HepG2 (cell line): ENCODE results near the gene RNF208. TPM values are rescaled to one million over a fixed set of nuclear protein-coding genes. Genes with fewer than 3 reads are reported as not detected.

Experiments used
- ATF1 ChIP-seq: IDR thresholded peaks from 2 replicates; pipeline ENCODE4 v1.6.1; 2016; ENCODE audit warnings: mild to moderate bottlenecking, control low read depth
- ATF7 ChIP-seq, 2 experiments: fragments of 450-650 bp in 1 of 2; sonication (generic) in 1 of 2; formaldehyde crosslinking in 1 of 2; IDR thresholded peaks; 2 replicates each; pipeline versions ENCODE4 v1.4.0 to v1.6.1; 2016 to 2020; ENCODE audit warnings: antibody characterized with exemption in 1 of 2, mild to moderate bottlenecking in 1 of 2, missing genetic modification reagents in 1 of 2
- EEA1 ChIP-seq: sonication (generic); formaldehyde crosslinking; IDR thresholded peaks from 2 replicates; pipeline ENCODE4 v1.5.1; 2020; ENCODE audit warnings: mild to moderate bottlenecking, missing genetic modification reagents, borderline replicate concordance
- IKZF5 ChIP-seq: IDR thresholded peaks from 2 replicates; pipeline ENCODE4 v1.6.1; 2018; ENCODE audit warnings: missing genetic modification reagents, mild to moderate bottlenecking, missing compliant biosample characterization
- MATR3 ChIP-seq: sonication (generic); formaldehyde crosslinking; IDR thresholded peaks from 2 replicates; pipeline ENCODE4 v1.4.0; 2020; ENCODE audit warnings: missing genetic modification reagents
- MIER3 ChIP-seq: IDR thresholded peaks from 2 replicates; pipeline ENCODE4 v1.6.1; 2016; ENCODE audit warnings: missing compliant biosample characterization, borderline replicate concordance
- NFKBIZ ChIP-seq: IDR thresholded peaks from 2 replicates; pipeline ENCODE4 v1.6.1; 2018; ENCODE audit warnings: missing genetic modification reagents, missing compliant biosample characterization
- RARA ChIP-seq: IDR thresholded peaks from 2 replicates; pipeline ENCODE4 v1.6.1; 2016; ENCODE audit warnings: missing genetic modification reagents, missing compliant biosample characterization
- RFX3 ChIP-seq: IDR thresholded peaks from 2 replicates; pipeline ENCODE4 v1.6.1; 2016; ENCODE audit warnings: missing biosample characterization, missing genetic modification reagents
- RORA ChIP-seq: sonication (generic); formaldehyde crosslinking; IDR thresholded peaks from 2 replicates; pipeline ENCODE4 v1.5.0; 2020; ENCODE audit warnings: mild to moderate bottlenecking, missing genetic modification reagents, moderate library complexity
- SP140L ChIP-seq: sonication (generic); formaldehyde crosslinking; IDR thresholded peaks from 2 replicates; pipeline ENCODE4 v1.4.0; 2020; ENCODE audit warnings: missing genetic modification reagents, borderline replicate concordance
- SYNCRIP ChIP-seq: fragments of 200-400 bp; formaldehyde crosslinking; IDR thresholded peaks from 2 replicates; pipeline ENCODE4 v1.6.1; 2018; ENCODE audit warnings: mild to moderate bottlenecking, low read depth, low read length; ENCODE audit not compliant: insufficient read depth
- TSC22D2 ChIP-seq: sonication (generic); formaldehyde crosslinking; IDR thresholded peaks from 2 replicates; pipeline ENCODE4 v1.5.1; 2020; ENCODE audit warnings: missing genetic modification reagents, mild to moderate bottlenecking, borderline replicate concordance
- YEATS4 ChIP-seq: sonication (generic); formaldehyde crosslinking; IDR thresholded peaks from 2 replicates; pipeline ENCODE4 v1.4.0; 2020; ENCODE audit warnings: missing genetic modification reagents, borderline replicate concordance
- ZC3H4 ChIP-seq: sonication (generic); formaldehyde crosslinking; IDR thresholded peaks from 2 replicates; pipeline ENCODE4 v1.4.0; 2020; ENCODE audit warnings: missing genetic modification reagents, borderline replicate concordance
- ZFP37 ChIP-seq: sonication (generic); formaldehyde crosslinking; IDR thresholded peaks from 2 replicates; pipeline ENCODE4 v1.4.0; 2020; ENCODE audit warnings: missing genetic modification reagents, borderline replicate concordance
- ZNF124 ChIP-seq: sonication (generic); formaldehyde crosslinking; IDR thresholded peaks from 2 replicates; pipeline ENCODE4 v1.4.0; 2020; ENCODE audit warnings: missing genetic modification reagents
- ZNF24 ChIP-seq: fragments of 450-650 bp; IDR thresholded peaks from 2 replicates; pipeline ENCODE4 v1.6.1; 2017; ENCODE audit warnings: antibody characterized with exemption, mild to moderate bottlenecking
- ZNF343 ChIP-seq: sonication (generic); formaldehyde crosslinking; IDR thresholded peaks from 2 replicates; pipeline ENCODE4 v1.4.0; 2020; ENCODE audit warnings: mild to moderate bottlenecking, missing genetic modification reagents
- ZNF549 ChIP-seq: sonication (generic); formaldehyde crosslinking; IDR thresholded peaks from 2 replicates; pipeline ENCODE4 v1.5.0; 2020; ENCODE audit warnings: missing genetic modification reagents
- ZNF580 ChIP-seq: IDR thresholded peaks from 2 replicates; pipeline ENCODE4 v1.6.1; 2016; ENCODE audit warnings: low read depth, borderline replicate concordance
- ZXDC ChIP-seq: sonication (generic); formaldehyde crosslinking; IDR thresholded peaks from 2 replicates; pipeline ENCODE4 v1.5.0; 2020; ENCODE audit warnings: mild to moderate bottlenecking, missing genetic modification reagents
- polyA plus RNA-seq, 8 experiments: library from polyadenylated mRNA; depleted of rRNA in 3 of 8; stranded (reverse) in 7 of 8; unstranded in 1 of 8; fragments of >200 nt; fragmentation: Illumina TruSeq in 4 of 8; extraction: Trizol in 4 of 8; gene quantifications; 2 replicates each; pipeline versions ENCODE4 v1.2.1 to v1.2.3, GENCODE V29; 2011 to 2016; ENCODE audit warnings: low read depth in 4 of 8, missing spikeins in 1 of 8, mixed read lengths in 1 of 8; ENCODE audit not compliant: insufficient read depth in 1 of 8
- total RNA-seq, 5 experiments: library from RNA; depleted of rRNA; stranded (reverse); fragments of >200 nt; fragmentation: Illumina TruSeq; extraction: Trizol; gene quantifications; 2 replicates each; pipeline ENCODE4 v1.2.3, GENCODE V29; 2016; ENCODE audit warnings: low read depth in 1 of 5
- TF ChIP-seq, protein P1 (sequence below): sonication (generic); formaldehyde crosslinking; IDR thresholded peaks from 2 replicates; pipeline ENCODE4 v1.8.0; 2022; ENCODE audit warnings: mild to moderate bottlenecking, missing genetic modification reagents, moderate library complexity
- TF ChIP-seq, protein P2 (sequence below): sonication (generic); formaldehyde crosslinking; IDR thresholded peaks from 2 replicates; pipeline ENCODE4 v1.8.0; 2022; ENCODE audit warnings: mild to moderate bottlenecking, missing genetic modification reagents, moderate library complexity
- TF ChIP-seq, protein P3 (sequence below): sonication (generic); formaldehyde crosslinking; IDR thresholded peaks from 2 replicates; pipeline ENCODE4 v1.4.0; 2020; ENCODE audit warnings: missing genetic modification reagents

The RNF208 gene
- total and polyA plus RNA-seq, 2 of the 13 experiments (the other 11 are each of a cell fraction or from before 2014, with no cell fraction given), result 1.6 to 2.1 TPM

GRCh38 chr9:137241490-137242268 lies 19.6 kb upstream of the RNF208 start (continued):
- 0 out of 2 replicates have a peak, but pooled peaks have one; percentile 21 for TF ChIP-seq ZNF580 (CRISPR knock-in tag)
- TF ChIP-seq ZNF343, result no peak
- no peak for TF ChIP-seq SP140L (CRISPR knock-in tag)
- no peak for TF ChIP-seq ZNF549
- TF ChIP-seq, protein P1, sequence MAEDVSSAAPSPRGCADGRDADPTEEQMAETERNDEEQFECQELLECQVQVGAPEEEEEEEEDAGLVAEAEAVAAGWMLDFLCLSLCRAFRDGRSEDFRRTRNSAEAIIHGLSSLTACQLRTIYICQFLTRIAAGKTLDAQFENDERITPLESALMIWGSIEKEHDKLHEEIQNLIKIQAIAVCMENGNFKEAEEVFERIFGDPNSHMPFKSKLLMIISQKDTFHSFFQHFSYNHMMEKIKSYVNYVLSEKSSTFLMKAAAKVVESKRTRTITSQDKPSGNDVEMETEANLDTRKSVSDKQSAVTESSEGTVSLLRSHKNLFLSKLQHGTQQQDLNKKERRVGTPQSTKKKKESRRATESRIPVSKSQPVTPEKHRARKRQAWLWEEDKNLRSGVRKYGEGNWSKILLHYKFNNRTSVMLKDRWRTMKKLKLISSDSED (CRISPR knock-in tag), result no peak
- TF ChIP-seq MIER3 (CRISPR knock-in tag), result 0 out of 2 replicates have a peak, but pooled peaks have one; percentile 19
- TF ChIP-seq SYNCRIP, result no peak
- TF ChIP-seq ZFP37 (CRISPR knock-in tag), result no peak
- TF ChIP-seq, protein P2, sequence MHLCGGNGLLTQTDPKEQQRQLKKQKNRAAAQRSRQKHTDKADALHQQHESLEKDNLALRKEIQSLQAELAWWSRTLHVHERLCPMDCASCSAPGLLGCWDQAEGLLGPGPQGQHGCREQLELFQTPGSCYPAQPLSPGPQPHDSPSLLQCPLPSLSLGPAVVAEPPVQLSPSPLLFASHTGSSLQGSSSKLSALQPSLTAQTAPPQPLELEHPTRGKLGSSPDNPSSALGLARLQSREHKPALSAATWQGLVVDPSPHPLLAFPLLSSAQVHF (CRISPR knock-in tag), result no peak
- TF ChIP-seq RFX3 (CRISPR knock-in tag), result no peak
- TF ChIP-seq IKZF5 (CRISPR knock-in tag), result peak; percentile 30; the same call in 1 of the 2 replicates
- TF ChIP-seq TSC22D2 (CRISPR knock-in tag), result no peak
- no peak for TF ChIP-seq YEATS4 (CRISPR knock-in tag)
- TF ChIP-seq ATF7 (IDR thresholded peaks at IDR 0.05), result no peak
- no peak for TF ChIP-seq ATF7 (CRISPR knock-in tag; IDR thresholded peaks at IDR 0.05)
- TF ChIP-seq, protein P3, sequence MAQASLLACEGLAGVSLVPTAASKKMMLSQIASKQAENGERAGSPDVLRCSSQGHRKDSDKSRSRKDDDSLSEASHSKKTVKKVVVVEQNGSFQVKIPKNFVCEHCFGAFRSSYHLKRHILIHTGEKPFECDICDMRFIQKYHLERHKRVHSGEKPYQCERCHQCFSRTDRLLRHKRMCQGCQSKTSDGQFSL, result no peak
- TF ChIP-seq MATR3 (CRISPR knock-in tag), result no peak
- TF ChIP-seq RARA (CRISPR knock-in tag), result peak; percentile 65
- TF ChIP-seq ZC3H4 (CRISPR knock-in tag), result no peak
- no peak for TF ChIP-seq ZNF124 (CRISPR knock-in tag)
- no peak for TF ChIP-seq ATF1 (CRISPR knock-in tag)
- no peak for TF ChIP-seq RORA
- TF ChIP-seq EEA1 (CRISPR knock-in tag), result no peak
- no peak for TF ChIP-seq ZXDC (CRISPR knock-in tag)
- no peak for TF ChIP-seq NFKBIZ (CRISPR knock-in tag)
- no peak for TF ChIP-seq ZNF24
